ENCODE measurements around the gene CXXC5. TPM values are rescaled to one million over a fixed set of nuclear protein-coding genes. Genes with fewer than 3 reads are reported as not detected.

The CXXC5 gene
- total RNA-seq, 1 experiment from 2014 or later, result 97.2 TPM

DNA sequence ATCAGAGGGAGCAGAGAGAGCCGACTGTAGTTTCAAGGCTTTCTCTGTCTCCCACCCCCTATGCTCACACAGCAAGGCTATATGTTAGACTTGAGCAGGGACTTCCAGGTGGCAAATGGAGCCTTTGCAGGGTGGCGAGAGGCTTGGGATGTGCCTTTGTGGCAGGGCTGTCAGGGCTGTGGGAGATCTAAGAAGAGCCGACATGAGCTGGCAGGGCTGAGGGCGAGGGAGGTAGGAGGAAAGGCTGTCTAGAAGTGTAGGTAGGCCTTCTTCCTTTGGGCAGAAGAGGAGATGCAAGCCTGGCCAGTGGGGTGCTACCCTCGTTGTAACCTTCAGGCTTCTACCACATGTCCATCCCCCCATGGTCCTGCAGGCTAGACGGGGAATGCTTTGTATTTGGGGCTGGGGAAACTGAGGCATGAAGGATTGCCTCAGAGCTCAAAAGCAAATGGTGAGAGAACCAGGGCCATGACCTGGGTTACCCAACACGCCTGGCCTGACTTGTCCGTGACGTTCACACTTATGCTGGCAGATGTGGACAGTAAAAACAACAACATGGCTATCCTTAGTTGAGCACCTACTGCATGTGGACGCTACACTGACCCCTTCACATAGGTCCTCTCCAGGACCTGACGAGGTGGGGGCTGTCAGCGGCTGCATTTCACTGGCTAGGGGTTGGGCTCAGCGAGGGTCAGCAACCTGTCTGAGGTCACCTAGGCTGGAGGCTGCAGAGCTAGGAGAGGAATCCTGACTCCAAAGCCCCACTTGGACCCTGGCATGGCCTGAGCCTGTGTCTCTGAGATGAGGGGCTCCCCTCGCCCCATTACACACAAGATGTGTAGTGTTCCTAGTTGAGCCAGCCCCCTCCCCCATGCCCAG, 15.3 kb downstream of the CXXC5 start (continued):
- TF ChIP-seq, protein P1, sequence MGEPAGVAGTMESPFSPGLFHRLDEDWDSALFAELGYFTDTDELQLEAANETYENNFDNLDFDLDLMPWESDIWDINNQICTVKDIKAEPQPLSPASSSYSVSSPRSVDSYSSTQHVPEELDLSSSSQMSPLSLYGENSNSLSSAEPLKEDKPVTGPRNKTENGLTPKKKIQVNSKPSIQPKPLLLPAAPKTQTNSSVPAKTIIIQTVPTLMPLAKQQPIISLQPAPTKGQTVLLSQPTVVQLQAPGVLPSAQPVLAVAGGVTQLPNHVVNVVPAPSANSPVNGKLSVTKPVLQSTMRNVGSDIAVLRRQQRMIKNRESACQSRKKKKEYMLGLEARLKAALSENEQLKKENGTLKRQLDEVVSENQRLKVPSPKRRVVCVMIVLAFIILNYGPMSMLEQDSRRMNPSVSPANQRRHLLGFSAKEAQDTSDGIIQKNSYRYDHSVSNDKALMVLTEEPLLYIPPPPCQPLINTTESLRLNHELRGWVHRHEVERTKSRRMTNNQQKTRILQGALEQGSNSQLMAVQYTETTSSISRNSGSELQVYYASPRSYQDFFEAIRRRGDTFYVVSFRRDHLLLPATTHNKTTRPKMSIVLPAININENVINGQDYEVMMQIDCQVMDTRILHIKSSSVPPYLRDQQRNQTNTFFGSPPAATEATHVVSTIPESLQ (CRISPR knock-in tag; IDR thresholded peaks at IDR 0.05), result no peak
- no peak for TF ChIP-seq ZNF396 (CRISPR knock-in tag; IDR thresholded peaks at IDR 0.05; ENCODE audit: borderline replicate concordance)
- no peak for TF ChIP-seq CREB1 (CRISPR knock-in tag; IDR thresholded peaks at IDR 0.05)
- no peak for TF ChIP-seq JAZF1 (CRISPR knock-in tag; IDR thresholded peaks at IDR 0.05)
- no peak for TF ChIP-seq PRRX2 (CRISPR knock-in tag; IDR thresholded peaks at IDR 0.05)
- no peak for TF ChIP-seq NR2C2 (CRISPR knock-in tag; IDR thresholded peaks at IDR 0.05)
- TF ChIP-seq NR1H2 (CRISPR knock-in tag; IDR thresholded peaks at IDR 0.05), result no peak
- no peak for TF ChIP-seq SMAD3 (CRISPR knock-in tag; IDR thresholded peaks at IDR 0.05; ENCODE audit: borderline replicate concordance)
- TF ChIP-seq, protein P2, sequence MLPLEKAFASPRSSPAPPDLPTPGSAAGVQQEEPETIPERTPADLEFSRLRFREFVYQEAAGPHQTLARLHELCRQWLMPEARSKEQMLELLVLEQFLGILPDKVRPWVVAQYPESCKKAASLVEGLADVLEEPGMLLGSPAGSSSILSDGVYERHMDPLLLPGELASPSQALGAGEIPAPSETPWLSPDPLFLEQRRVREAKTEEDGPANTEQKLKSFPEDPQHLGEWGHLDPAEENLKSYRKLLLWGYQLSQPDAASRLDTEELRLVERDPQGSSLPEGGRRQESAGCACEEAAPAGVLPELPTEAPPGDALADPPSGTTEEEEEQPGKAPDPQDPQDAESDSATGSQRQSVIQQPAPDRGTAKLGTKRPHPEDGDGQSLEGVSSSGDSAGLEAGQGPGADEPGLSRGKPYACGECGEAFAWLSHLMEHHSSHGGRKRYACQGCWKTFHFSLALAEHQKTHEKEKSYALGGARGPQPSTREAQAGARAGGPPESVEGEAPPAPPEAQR (CRISPR knock-in tag; IDR thresholded peaks at IDR 0.05), result no peak

DNA sequence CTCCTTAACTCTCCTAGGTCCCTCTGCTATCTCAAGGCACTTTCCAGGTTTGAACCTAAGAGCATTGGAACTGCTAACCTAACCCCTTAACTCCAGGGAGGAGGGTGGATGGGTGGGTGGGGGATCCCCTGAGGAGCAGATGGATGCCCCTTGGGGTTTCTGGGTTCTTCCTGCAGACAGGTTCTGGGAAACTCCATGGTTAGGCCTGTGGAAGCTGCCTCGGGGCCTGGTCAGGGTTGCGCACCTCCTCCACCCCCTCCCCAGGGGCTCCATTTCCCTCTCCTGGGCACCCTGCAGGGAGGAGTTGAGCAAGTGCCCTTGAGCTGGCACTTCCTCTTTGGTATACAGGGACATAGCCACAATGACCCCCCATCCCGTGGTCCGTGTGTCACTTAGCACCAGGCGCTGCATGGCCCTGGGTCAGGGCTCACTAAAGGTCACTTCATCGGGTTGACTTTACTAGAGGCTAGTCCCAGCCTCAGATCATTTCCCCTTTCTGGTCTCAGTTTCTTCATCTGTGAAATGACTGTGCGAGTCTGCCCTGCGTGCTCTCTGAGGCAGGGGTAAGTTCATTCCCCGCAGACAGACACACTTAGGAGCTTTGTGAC, 16.0 kb downstream of the CXXC5 start:
- POLR2A ChIA-PET, result interaction anchor here (0.6 to 1.5 kb wide), 2 partner anchors 10 to 84 kb away, joined by 3 to 4 read pairs; no protein-coding TSS in a partner anchor
- no peak overlapping the region; the same call in 1 of the 2 replicates for H3K4me3 Mint-ChIP-seq
- no peaks in the 10 kb centered on the region for H3K27me3 Mint-ChIP-seq (ENCODE audit: low read depth)
- ATAC-seq, result no peak
- peak overlapping the region; percentile 47; the same call in 1 of the 2 replicates for H3K27ac Mint-ChIP-seq
- H3K36me3 Mint-ChIP-seq, result no peaks in the 10 kb centered on the region
- peaks cover 69% of the 10 kb centered on the region for H3K4me1 Mint-ChIP-seq
- no peaks in the 10 kb centered on the region for H3K9me3 Mint-ChIP-seq
- CTCF ChIA-PET, result interaction anchor here (0.8 to 2.4 kb wide), 5 partner anchors 16 to 305 kb away, joined by 3 to 12 read pairs (median 3); partner anchors contain the start of gene CXXC5
- no peak for TF ChIP-seq MYBL2 (CRISPR knock-in tag; IDR thresholded peaks at IDR 0.05)
- TF ChIP-seq GTF2I (CRISPR knock-in tag; conservative IDR thresholded peaks at IDR 0.05), result no peak
- no peak for TF ChIP-seq SMAD3 (CRISPR knock-in tag; IDR thresholded peaks at IDR 0.05; ENCODE audit: borderline replicate concordance)
- TF ChIP-seq RORB (CRISPR knock-in tag; IDR thresholded peaks at IDR 0.05), result no peak
- TF ChIP-seq NFE2L1 (CRISPR knock-in tag; IDR thresholded peaks at IDR 0.05), result no peak
- no peak for TF ChIP-seq FOXP1 (CRISPR knock-in tag; IDR thresholded peaks at IDR 0.05; ENCODE audit: borderline replicate concordance)
- TF ChIP-seq, protein P3, sequence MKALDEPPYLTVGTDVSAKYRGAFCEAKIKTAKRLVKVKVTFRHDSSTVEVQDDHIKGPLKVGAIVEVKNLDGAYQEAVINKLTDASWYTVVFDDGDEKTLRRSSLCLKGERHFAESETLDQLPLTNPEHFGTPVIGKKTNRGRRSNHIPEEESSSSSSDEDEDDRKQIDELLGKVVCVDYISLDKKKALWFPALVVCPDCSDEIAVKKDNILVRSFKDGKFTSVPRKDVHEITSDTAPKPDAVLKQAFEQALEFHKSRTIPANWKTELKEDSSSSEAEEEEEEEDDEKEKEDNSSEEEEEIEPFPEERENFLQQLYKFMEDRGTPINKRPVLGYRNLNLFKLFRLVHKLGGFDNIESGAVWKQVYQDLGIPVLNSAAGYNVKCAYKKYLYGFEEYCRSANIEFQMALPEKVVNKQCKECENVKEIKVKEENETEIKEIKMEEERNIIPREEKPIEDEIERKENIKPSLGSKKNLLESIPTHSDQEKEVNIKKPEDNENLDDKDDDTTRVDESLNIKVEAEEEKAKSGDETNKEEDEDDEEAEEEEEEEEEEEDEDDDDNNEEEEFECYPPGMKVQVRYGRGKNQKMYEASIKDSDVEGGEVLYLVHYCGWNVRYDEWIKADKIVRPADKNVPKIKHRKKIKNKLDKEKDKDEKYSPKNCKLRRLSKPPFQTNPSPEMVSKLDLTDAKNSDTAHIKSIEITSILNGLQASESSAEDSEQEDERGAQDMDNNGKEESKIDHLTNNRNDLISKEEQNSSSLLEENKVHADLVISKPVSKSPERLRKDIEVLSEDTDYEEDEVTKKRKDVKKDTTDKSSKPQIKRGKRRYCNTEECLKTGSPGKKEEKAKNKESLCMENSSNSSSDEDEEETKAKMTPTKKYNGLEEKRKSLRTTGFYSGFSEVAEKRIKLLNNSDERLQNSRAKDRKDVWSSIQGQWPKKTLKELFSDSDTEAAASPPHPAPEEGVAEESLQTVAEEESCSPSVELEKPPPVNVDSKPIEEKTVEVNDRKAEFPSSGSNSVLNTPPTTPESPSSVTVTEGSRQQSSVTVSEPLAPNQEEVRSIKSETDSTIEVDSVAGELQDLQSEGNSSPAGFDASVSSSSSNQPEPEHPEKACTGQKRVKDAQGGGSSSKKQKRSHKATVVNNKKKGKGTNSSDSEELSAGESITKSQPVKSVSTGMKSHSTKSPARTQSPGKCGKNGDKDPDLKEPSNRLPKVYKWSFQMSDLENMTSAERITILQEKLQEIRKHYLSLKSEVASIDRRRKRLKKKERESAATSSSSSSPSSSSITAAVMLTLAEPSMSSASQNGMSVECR (CRISPR knock-in tag; IDR thresholded peaks at IDR 0.05; ENCODE audit: borderline replicate concordance), result no peak
- no peak for TF ChIP-seq ATF1 (CRISPR knock-in tag; IDR thresholded peaks at IDR 0.05)
- TF ChIP-seq NFATC4 (CRISPR knock-in tag; IDR thresholded peaks at IDR 0.05), result no peak
- TF ChIP-seq NR2C2 (CRISPR knock-in tag; IDR thresholded peaks at IDR 0.05), result no peak
- TF ChIP-seq GRHL2 (CRISPR knock-in tag; IDR thresholded peaks at IDR 0.05; ENCODE audit: insufficient replicate concordance, severe bottlenecking), result no peak
- no peak for TF ChIP-seq ESRRA (CRISPR knock-in tag; IDR thresholded peaks at IDR 0.05; ENCODE audit: borderline replicate concordance)
- DNase-seq (ENCODE audit: low spot score), result no peak
